ENCODE data around the gene SNAPC4. TPM values are rescaled to one million over a fixed set of nuclear protein-coding genes. Genes with fewer than 3 reads are reported as not detected.

Gene SNAPC4
- polyA plus RNA-seq, 1 experiment = 1.7 TPM

- Histone ChIP-seq H3K36me3 (ENCODE audit: control insufficient read depth, insufficient read depth, low read length) (peaks cover 38% of the 10 kb centered on the region), H3K4me3 (ENCODE audit: low read depth, low read length) (no peak overlapping the region), H3K27me3 (ENCODE audit: control insufficient read depth, insufficient read depth, low read length) (no peaks in the 10 kb centered on the region)
- no peak for DNase-seq (ENCODE audit: low read depth)
- TF ChIP-seq CTCF (IDR thresholded peaks at IDR 0.05; ENCODE audit: insufficient read depth, low read depth, low read length) = no peak
- POLR2A ChIA-PET = no interaction called here
- CTCF ChIA-PET = no interaction called here
These were observed 16.5 kb downstream of the SNAPC4 start for GRCh38 chr9:136383436-136383835.

- no peak for TF ChIP-seq CTCF (IDR thresholded peaks at IDR 0.05; ENCODE audit: insufficient read depth, low read depth, low read length)
- CTCF ChIA-PET = interaction anchor here (1.6 kb wide), 2 partner anchors 18 to 69 kb away, joined by 4 read pairs; partner anchors contain the start of gene DNLZ
- Histone ChIP-seq H3K36me3 (ENCODE audit: control insufficient read depth, insufficient read depth, low read length) (peaks cover 31% of the 10 kb centered on the region), H3K4me3 (ENCODE audit: low read depth, low read length) (no peak overlapping the region), H3K27me3 (ENCODE audit: control insufficient read depth, insufficient read depth, low read length) (no peaks in the 10 kb centered on the region)
- DNase-seq (ENCODE audit: low read depth) = no peak
- POLR2A ChIA-PET = interaction anchor here (1.2 kb wide), 1 partner anchor 19 kb away, joined by 3 read pairs; no protein-coding TSS in a partner anchor
These were observed 17.9 kb downstream of the SNAPC4 start for GRCh38 chr9:136381966-136382513.

GRCh38 chr9:136381311-136381710, 18.7 kb downstream of the SNAPC4 start:
- POLR2A ChIA-PET = interaction anchor here (1.2 kb wide), 1 partner anchor 18 kb away, joined by 3 read pairs; no protein-coding TSS in a partner anchor
- CTCF ChIA-PET = interaction anchor here (1.6 kb wide), 2 partner anchors 18 to 68 kb away, joined by 4 read pairs; partner anchors contain the start of gene DNLZ
- H3K27me3 ChIP-seq (ENCODE audit: control insufficient read depth, insufficient read depth, low read length) = no peaks in the 10 kb centered on the region
- H3K4me3 ChIP-seq (ENCODE audit: low read depth, low read length) = no peak overlapping the region
- peaks cover 31% of the 10 kb centered on the region for H3K36me3 ChIP-seq (ENCODE audit: control insufficient read depth, insufficient read depth, low read length)
- no peak for DNase-seq (ENCODE audit: low read depth)
- no peak for TF ChIP-seq CTCF (IDR thresholded peaks at IDR 0.05; ENCODE audit: insufficient read depth, low read depth, low read length)

GRCh38 chr9:136380381-136380780, 19.6 kb downstream of the SNAPC4 start:
- ChIA-PET POLR2A (no interaction called here), CTCF (interaction anchor here (1.6 kb wide), 1 partner anchor 17 kb away, joined by 4 read pairs; the partner anchor contains the start of gene DNLZ)
- H3K4me3 ChIP-seq (ENCODE audit: low read depth, low read length) = no peak overlapping the region
- H3K27me3 ChIP-seq (ENCODE audit: control insufficient read depth, insufficient read depth, low read length) = no peaks in the 10 kb centered on the region
- DNase-seq (ENCODE audit: low read depth) = no peak
- TF ChIP-seq CTCF (IDR thresholded peaks at IDR 0.05; ENCODE audit: insufficient read depth, low read depth, low read length) = no peak
- H3K36me3 ChIP-seq (ENCODE audit: control insufficient read depth, insufficient read depth, low read length) = peaks cover 33% of the 10 kb centered on the region

GRCh38 chr9:136379891-136380290, 20.1 kb downstream of the SNAPC4 start:
- Histone ChIP-seq H3K27me3 (ENCODE audit: control insufficient read depth, insufficient read depth, low read length) (no peaks in the 10 kb centered on the region), H3K36me3 (ENCODE audit: control insufficient read depth, insufficient read depth, low read length) (peaks cover 34% of the 10 kb centered on the region), H3K4me3 (ENCODE audit: low read depth, low read length) (no peak overlapping the region)
- POLR2A ChIA-PET = no interaction called here
- DNase-seq (ENCODE audit: low read depth) = no peak
- TF ChIP-seq CTCF (IDR thresholded peaks at IDR 0.05; ENCODE audit: insufficient read depth, low read depth, low read length) = no peak
- CTCF ChIA-PET = no interaction called here
